Activated CD8-positive, alpha-beta memory T cell treated with anti-CD3 and anti-CD28 coated beads, Interleukin-2, amount 50 U/mL, for 1 hour (primary cell): ENCODE data around the gene NFASC.
A peak's percentile ranks its signal among the peaks of the same experiment; 100 is the strongest.

ENCODE experiments used
- DNase-seq: peaks from one replicate; pipeline ENCODE4 v3.0.0-alpha.2; 2020; ENCODE audit errors: extremely low read depth

Gene NFASC

GRCh38 chr1:205041998-205042910, 171.6 kb downstream of the NFASC start:
- DNase-seq = no peak

- DNase-seq = no peak
Observed at GRCh38 chr1:205042911-205043806, 172.5 kb downstream of the NFASC start, which contains the start of gene CNTN2. Gene CNTN2 (plus strand): TSS chr1:205043212. CDS start chr1:205053186, 9,974 bp downstream.

- DNase-seq = no peak
Observed at GRCh38 chr1:205043866-205044265, 173.2 kb downstream of the NFASC start.

- no peak for DNase-seq
Observed at GRCh38 chr1:205044741-205045140, 174.1 kb downstream of the NFASC start.

GRCh38 chr1:205045146-205045545, 174.5 kb downstream of the NFASC start:
- DNase-seq = no peak

GRCh38 chr1:205046870-205047269, 176.2 kb downstream of the NFASC start:
- DNase-seq = no peak

GRCh38 chr1:205047764-205048231, 177.1 kb downstream of the NFASC start:
- DNase-seq = no peak

- no peak for DNase-seq
Observed at GRCh38 chr1:205048382-205048781, 177.7 kb downstream of the NFASC start.

- DNase-seq = no peak
Observed at GRCh38 chr1:205049479-205049878, 178.8 kb downstream of the NFASC start.

- DNase-seq = no peak
Observed at GRCh38 chr1:205052690-205053089, 182.0 kb downstream of the NFASC start.

- no peak for DNase-seq
Observed at GRCh38 chr1:205053296-205053695, 182.6 kb downstream of the NFASC start.

GRCh38 chr1:205054013-205054412, 183.4 kb downstream of the NFASC start:
- no peak for DNase-seq

GRCh38 chr1:205056188-205056611, 185.5 kb downstream of the NFASC start:
- DNase-seq = no peak

GRCh38 chr1:205056956-205057568, 186.4 kb downstream of the NFASC start:
- no peak for DNase-seq

- no peak for DNase-seq
Observed at GRCh38 chr1:205057808-205058575, 187.3 kb downstream of the NFASC start.

GRCh38 chr1:205058853-205059252, 188.2 kb downstream of the NFASC start:
- no peak for DNase-seq

- DNase-seq = no peak
Observed at GRCh38 chr1:205059660-205060059, 189.0 kb downstream of the NFASC start.

- DNase-seq = no peak
Observed at GRCh38 chr1:205060746-205061145, 190.1 kb downstream of the NFASC start.

- no peak for DNase-seq
Observed at GRCh38 chr1:205061227-205061626, 190.6 kb downstream of the NFASC start.

- DNase-seq = peak; percentile 9
Observed at GRCh38 chr1:205061665-205062069, 191.0 kb downstream of the NFASC start.

- DNase-seq = no peak
Observed at GRCh38 chr1:205062319-205062718, 191.7 kb downstream of the NFASC start.
